ENCODE measurements around the gene SDK1.

The SDK1 gene

DNA sequence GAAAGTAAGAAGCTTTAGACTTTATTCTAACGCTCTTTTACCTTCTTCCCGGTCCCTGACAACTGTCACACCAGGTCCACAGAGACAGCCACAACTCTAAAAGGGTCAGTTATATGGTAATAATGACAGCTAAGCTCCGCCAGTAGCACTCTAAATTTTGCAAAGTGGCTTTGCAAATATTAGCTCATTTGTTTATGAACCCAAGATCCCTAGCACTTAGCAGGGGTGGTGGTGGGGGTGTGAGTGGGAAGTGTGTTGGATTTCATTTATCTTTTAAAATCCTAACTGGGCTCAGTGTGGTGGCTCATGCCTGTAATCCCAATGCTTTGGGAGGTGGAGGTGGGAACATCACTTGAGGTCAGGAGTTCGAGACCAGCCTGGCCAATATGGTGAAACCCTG lies 34.8 kb upstream of the SDK1 start:
- no peak overlapping the region for H3K4me3 ChIP-seq (ENCODE audit: low read depth, low read length)
- no peak for DNase-seq (ENCODE audit: low read depth)
- TF ChIP-seq, protein P1, sequence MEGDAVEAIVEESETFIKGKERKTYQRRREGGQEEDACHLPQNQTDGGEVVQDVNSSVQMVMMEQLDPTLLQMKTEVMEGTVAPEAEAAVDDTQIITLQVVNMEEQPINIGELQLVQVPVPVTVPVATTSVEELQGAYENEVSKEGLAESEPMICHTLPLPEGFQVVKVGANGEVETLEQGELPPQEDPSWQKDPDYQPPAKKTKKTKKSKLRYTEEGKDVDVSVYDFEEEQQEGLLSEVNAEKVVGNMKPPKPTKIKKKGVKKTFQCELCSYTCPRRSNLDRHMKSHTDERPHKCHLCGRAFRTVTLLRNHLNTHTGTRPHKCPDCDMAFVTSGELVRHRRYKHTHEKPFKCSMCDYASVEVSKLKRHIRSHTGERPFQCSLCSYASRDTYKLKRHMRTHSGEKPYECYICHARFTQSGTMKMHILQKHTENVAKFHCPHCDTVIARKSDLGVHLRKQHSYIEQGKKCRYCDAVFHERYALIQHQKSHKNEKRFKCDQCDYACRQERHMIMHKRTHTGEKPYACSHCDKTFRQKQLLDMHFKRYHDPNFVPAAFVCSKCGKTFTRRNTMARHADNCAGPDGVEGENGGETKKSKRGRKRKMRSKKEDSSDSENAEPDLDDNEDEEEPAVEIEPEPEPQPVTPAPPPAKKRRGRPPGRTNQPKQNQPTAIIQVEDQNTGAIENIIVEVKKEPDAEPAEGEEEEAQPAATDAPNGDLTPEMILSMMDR (IDR thresholded peaks at IDR 0.05; ENCODE audit: insufficient read depth, low read depth, low read length, missing control alignments) = no peak

DNA sequence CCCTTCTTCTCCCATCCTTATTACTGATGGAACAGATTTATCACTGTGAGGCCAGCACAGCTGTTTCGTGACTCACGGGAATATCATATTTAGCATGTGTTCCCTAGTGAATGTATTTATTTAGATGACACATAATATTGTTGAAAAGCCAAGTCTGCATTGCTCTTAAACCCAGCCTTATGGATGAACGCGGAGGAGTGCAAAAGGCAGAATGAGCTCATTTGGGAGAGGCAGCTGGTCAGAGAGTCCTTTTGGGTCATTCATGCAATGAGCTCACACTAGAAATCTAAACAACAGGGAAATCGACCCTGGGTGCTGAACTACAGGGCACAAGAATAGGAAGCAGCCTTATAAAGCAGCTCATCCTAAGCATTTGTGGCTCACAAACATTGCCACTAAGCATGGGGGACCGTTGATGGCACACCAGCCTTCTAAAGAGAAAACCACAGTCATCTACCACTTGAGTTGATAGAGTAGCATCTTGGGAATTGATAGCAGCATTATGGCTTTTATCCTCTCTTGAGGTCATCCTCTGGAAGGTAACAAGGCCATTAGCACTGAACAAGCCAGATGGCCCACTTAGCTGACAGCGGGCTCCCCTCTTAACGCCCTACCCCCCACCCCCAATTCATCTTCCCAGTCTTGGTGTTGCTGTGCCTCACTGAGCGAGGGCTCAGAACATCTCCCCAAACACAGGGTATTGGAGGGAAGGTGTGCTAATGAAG lies 32.9 kb upstream of the SDK1 start:
- no peak for DNase-seq (ENCODE audit: low read depth)
- TF ChIP-seq, protein P1 (IDR thresholded peaks at IDR 0.05; ENCODE audit: insufficient read depth, low read depth, low read length, missing control alignments) = no peak

DNA sequence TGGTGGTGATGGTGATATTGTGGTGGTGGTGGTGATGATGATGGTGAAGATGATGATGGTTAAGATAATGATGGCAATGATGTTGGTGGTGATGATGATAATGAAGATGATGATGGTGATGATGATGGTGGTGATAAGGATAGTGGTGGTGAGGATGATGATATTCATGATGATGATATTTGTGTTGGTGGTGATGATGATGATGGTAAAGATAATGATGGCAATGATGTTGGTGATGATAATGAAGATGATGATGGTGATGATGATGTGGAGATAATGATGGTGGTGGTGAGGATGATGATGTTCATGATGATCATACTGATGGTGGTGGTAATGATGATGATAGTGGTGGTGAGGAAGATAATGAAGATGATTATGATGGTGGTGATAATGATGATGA lies 30.7 kb upstream of the SDK1 start:
- TF ChIP-seq, protein P1 (IDR thresholded peaks at IDR 0.05; ENCODE audit: insufficient read depth, low read depth, low read length, missing control alignments) = no peak
- no peak for DNase-seq (ENCODE audit: low read depth)
- no peak overlapping the region for H3K4me3 ChIP-seq (ENCODE audit: low read depth, low read length)

More for the DNA sequence above, 32.9 kb upstream of the SDK1 start:
- no peak overlapping the region for H3K4me3 ChIP-seq (ENCODE audit: low read depth, low read length)

DNA sequence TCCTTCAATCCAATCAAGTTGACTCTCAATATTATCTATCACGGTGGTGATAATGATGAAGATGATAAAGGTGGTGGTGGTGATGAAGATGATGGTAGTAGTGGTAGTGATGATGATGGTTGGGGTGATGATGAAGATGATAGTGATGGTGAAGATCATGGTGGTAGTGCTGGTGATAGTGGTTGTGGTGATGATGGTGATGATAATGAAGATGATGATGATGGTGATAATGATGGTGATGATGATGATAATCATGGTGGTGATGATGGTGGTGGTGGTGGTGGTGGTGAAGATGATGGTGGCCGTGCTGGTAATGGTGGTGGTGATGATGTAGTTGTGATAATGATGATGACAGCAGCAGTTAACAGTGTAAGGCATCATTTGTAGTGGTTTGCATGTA lies 29.8 kb upstream of the SDK1 start:
- H3K4me3 ChIP-seq (ENCODE audit: low read depth, low read length) = no peak overlapping the region
- TF ChIP-seq, protein P1 (IDR thresholded peaks at IDR 0.05; ENCODE audit: insufficient read depth, low read depth, low read length, missing control alignments) = no peak
- DNase-seq (ENCODE audit: low read depth) = no peak

DNA sequence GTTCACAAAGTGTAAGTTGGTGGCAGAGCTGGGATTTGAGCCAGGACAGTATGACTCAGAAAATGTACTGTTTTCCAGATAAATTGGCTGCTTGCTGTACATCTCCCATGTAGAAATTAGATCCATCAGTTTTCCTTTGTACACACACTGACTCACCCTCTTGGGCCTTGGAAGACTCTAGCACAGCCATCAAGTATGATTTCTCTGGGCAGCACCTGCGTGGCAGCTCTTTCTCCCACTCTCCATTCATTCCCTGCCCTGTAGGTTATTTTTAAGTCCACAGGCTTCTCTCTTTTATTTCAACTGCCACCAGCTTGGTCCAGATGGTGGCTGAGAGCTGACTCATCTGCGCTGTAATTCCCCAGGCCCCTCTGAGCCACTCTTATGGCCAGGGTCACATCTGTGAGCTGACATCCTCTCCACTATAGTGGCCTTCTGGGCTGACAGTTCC lies 28.3 kb upstream of the SDK1 start:
- TF ChIP-seq, protein P1 (IDR thresholded peaks at IDR 0.05; ENCODE audit: insufficient read depth, low read depth, low read length, missing control alignments) = no peak
- DNase-seq (ENCODE audit: low read depth) = no peak

DNA sequence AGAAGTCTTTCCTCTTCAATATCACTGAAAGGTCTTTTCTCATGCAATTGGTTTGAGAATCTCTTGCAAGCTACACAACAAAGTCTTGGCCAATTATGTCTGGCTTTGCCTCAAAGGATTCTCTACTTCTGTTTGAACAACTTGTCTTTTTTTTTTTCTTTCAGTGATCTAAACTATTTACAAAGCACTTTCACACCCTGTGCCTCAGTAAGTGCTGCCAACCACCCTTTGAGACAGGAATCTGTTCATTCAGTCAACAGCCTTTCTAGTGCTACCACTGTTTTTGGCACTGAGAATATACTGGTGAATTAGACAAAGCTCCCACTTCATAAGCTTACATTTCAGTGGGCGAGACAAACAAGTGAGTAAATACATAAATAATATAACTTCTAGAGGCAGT lies 26.9 kb upstream of the SDK1 start:
- TF ChIP-seq, protein P1 (IDR thresholded peaks at IDR 0.05; ENCODE audit: insufficient read depth, low read depth, low read length, missing control alignments) = no peak
- H3K4me3 ChIP-seq (ENCODE audit: low read depth, low read length) = no peak overlapping the region
- DNase-seq (ENCODE audit: low read depth) = no peak

More for the DNA sequence above, 28.3 kb upstream of the SDK1 start:
- no peak overlapping the region for H3K4me3 ChIP-seq (ENCODE audit: low read depth, low read length)
